Muscle of back (tissue), 13 donors: Measurements from ENCODE around the gene GLRA1. TPM values are rescaled to one million over a fixed set of nuclear protein-coding genes. Genes with fewer than 3 reads are reported as not detected.

Source experiments
- DNase-seq, 3 donors: peaks; one replicate each; pipeline versions ENCODE4 v3.0.0 to v3.0.0-alpha.2; 2013
- long read RNA-seq, 9 donors: transcript quantifications; one replicate each; lab custom pipeline, GENCODE V29; 2026
- polyA plus RNA-seq, 10 donors: library from polyadenylated mRNA; unstranded; fragments of 120-200 nt; gene quantifications; one replicate each; pipeline ENCODE4 v1.2.1, GENCODE V29; 2013; ENCODE audit not compliant: insufficient read length in 10 of 10

GLRA1 gene
- under 1 TPM in 2 of 10 donors, not detected in 8; 0.07 to 0.14 TPM for polyA plus RNA-seq
- long read RNA-seq, donor 1: 0 reads
- long read RNA-seq, donor 2: 0 reads
- long read RNA-seq, donor 3: 0 reads
- long read RNA-seq, donor 4: 0 reads
- long read RNA-seq, donor 5: 0 reads
- long read RNA-seq, donor 6: 0 reads
- long read RNA-seq, donor 7: 0 reads
- long read RNA-seq, donor 8: 0 reads
- long read RNA-seq, donor 9: 0 reads

DNA sequence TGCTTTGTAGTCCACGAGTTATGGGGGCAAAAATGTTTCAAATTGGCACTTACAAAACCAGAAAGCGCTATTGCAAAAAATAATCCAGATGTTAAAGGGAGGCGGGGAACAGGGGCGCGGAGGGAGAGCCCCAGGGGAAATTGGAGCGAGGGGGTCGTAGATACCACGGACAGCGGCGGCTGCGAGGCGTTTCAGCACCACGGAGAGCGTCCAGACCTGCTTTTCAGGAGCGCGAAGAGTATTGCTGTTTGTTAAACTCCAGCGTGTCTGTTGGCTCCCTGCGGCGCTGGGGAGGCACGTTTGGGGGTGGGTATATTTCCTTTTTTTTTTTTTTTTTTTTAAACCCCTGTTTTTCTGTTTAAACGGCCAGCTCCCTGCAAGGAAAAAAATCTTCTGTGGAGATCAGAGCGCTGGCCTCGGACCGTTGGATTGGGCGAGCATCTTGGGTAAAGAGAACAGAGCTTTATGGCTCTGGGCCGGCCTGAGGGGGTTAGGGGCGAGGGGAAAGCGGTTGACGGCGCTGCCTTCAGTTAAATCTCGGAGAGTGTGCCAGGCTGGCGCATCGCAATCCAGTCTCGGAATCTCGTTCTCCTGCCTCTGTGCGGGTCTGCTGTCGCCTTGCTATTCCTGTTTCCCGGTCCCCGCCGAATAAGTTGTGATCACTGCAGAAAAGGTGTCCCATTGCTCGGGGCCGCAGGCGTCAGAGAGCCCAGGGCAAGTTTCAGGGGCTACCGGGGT lies at the start of gene GLRA1:
TSS of gene GLRA1 (minus strand) at position 288 of the 738 bp plus-strand sequence. CDS start 302 bp downstream, outside the sequence.
- DNase-seq: peak; percentile 51 to 76 (median 68)

DNA sequence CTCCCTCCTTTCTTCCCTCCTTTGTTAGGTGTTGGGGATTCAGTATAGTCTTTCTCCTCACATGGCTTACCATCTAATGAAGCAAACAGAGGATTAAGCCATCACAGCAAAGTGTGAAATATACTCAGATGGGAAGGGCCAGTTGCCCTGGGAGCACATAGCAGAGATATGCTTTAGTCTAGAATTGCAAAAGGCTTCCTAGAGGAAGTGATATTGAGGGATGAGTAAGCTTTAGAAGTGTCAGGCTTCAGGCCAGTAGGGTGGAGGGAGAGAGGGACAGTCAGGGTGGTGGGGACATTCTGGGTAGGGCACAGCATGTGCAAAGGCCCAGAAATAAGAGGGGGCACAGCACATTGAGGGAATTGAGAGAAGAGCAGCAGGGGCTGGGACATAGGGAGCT lies 46.2 kb upstream of the GLRA1 start:
- DNase-seq: no peak

DNA sequence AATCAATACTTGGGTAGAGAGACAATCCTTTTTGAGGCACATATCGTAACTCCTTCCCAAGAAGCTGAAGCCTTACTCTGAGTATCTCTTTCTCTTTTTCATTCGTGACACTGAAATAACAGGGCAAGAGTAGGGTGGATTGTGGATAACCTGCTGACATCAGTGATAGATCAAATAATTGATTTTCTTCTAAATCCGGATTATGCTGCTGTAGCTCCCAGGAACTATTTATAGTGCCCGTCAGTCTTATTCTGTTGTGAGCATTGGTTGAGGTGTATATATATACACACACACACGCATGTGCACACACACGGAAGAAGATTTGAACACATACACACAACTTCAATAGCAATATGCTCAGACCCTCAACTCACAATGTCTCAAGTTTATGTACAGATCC lies 43.2 kb upstream of the GLRA1 start:
- DNase-seq: no peak

DNA sequence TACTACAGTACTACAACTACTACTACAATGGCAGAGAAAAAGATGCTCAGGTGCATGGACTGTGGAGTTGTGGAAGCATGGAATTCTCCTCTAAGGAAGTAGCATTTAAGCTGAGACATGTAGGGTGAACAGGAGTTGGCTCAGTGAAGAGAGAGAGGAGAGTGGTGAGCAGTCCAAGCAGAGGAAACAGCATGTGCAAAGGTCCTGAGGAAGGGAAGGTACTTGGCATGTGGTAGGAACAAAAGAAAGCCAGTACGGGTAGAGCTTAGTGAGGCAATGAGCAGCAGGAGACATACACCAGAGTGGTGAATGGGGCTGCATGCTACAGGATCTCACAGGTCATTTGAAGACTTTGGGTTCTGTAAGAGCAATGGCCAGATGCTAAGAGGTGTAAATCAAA lies 41.4 kb upstream of the GLRA1 start:
- DNase-seq: no peak

DNA sequence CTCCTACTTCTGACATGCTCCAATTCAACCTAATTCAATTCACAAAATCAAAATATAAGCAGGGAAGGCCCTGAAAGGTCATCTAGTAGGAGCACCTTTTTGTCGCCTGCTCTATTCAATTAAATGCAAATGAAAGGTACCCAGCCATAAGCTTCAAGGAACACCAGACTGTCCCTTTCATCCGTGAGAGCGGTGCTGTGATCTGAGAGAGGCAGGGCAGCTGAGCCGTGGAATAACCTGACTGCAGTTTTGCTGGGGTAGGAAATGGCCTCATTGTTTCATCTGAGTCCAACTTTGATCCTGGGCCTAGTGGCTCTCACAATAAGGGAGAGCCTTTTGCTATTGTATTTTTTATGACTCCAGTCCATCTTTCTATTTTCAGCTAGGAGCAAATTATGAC lies 39.8 kb upstream of the GLRA1 start:
- DNase-seq: no peak

DNA sequence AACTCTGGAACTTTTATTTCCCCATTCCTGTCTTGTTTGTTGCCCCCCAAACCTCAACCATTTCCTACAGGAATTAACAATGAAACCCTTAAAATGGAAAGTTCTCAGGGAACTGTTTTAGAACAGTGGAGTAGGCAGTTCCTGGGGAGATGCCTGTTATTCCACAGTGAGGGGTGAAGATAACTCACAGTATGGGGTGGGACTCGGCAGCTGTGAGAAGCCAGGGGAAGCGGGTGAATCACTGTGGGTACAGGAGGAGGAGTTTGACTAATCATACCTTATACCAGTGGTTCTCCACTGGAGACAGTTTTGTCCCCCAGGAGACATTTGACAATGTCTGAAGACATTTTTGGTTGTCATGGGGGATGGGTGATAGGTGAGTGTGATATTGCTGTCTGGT lies 36.9 kb upstream of the GLRA1 start:
- DNase-seq: no peak

DNA sequence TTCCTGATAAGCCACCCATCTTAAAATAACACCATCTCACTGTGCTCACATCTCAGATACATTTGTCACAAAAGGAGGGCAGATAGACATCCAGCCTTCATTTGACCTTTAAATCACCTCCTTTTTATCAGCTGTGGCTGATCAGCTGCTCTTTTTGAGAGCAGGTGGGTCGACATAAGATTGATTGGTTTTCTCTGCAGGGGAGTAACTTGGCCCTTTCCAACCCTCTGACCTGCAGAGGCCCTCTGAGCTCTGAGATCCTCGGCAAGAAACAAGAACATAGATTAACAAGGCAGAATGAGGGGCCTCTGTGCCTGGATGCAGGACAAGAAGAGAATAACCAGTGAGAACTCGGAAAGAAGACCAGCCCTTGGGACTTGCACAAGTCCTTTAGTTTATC lies 33.5 kb upstream of the GLRA1 start:
- DNase-seq: peak; percentile 5 to 26 (median 18)

DNA sequence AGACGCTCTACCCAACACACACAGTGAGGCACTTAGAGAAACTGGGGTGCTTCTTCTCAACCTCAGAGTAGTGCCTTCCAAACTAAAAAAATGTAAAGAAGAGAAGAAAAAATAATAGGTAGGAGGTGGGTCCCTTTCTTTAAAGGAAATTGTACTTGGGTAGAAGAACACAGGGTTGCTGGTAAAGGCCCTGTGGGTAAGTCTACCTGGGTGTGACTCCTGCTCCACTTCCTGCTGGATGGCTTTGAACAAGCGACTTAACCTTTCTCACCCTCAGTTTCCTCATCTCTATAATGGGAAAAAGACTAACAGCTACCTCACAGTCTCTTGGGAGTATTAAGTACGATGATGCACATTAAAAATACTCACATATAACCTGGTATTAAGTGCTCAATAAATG lies 32.1 kb upstream of the GLRA1 start:
- DNase-seq: no peak

DNA sequence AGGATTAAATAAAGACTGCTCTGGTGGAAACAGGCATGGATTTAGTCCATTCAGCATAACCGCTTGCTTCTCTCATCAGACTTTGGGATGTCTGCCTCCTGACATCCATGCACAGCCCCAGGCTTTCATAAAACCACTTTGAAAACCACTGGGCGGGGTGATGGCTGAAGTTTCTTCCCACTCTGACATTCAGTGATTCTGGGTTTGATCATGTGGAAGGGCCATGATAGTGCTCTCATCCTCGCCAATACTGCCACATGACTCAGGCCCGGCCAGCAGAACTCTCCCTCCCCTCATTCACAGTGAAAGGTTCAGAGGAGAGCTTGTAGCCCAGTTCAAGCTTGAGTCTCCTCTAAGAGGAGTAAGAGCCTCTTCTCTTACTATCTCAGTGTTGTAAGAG lies 29.6 kb upstream of the GLRA1 start:
- no peak for DNase-seq

DNA sequence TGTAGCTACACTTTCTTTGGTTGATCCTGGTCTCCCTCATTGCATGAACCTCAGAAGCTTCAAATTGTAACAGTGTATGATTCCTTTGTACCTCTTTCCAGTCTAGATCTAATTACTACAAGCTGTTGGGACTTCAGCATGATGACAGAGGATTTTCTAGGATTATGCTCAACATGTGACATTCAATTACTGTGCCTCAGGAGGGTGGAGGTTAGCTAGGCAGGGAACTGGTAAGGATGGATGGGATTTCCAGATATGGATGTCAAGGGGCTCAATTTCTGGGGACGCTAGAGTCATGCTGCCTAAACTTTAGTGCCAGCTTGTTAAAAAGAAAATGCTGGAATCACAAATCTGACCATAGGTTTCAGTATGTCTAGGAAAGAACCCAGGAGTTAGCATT lies 29.2 kb upstream of the GLRA1 start:
- DNase-seq: no peak

DNA sequence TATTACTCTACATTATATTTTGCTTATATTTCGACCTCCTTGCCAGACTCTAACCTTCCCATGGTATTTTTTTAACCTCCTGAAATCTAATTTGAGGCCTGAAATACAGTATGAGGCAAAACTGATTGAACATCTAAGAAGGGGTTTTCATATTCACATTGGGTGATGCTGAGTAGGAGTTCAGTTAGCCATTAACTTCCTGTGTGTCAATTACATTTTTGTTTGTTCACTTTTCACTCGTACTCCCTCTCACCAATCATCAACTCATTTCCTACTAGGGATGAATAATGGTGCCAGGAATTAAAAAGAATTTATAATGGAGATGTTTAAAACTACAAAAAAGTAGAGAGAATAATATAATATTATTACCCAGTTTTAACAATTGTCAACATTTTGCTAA lies 27.6 kb upstream of the GLRA1 start:
- no peak for DNase-seq

DNA sequence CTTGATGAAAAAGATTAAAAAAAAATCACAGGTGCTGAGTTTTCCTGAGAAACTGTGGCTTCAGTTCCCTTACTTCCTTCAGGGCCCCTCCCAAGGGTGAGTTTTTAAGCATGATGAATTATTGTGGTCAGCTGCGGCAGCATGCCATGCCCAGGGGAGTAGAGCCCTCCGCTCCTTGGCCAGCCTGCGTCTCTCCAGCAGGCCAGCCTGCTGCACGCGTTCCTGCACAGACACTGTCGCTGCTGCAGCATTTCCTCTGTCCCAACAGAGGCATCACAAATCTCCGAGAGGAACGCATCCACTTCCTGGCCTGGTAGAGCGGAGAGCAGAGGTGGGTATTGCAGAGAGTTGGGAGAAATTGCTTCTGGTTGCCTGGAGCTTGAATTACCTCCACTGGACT lies 26.1 kb upstream of the GLRA1 start:
- peak in 1 of 3 donors; percentile 11 for DNase-seq

DNA sequence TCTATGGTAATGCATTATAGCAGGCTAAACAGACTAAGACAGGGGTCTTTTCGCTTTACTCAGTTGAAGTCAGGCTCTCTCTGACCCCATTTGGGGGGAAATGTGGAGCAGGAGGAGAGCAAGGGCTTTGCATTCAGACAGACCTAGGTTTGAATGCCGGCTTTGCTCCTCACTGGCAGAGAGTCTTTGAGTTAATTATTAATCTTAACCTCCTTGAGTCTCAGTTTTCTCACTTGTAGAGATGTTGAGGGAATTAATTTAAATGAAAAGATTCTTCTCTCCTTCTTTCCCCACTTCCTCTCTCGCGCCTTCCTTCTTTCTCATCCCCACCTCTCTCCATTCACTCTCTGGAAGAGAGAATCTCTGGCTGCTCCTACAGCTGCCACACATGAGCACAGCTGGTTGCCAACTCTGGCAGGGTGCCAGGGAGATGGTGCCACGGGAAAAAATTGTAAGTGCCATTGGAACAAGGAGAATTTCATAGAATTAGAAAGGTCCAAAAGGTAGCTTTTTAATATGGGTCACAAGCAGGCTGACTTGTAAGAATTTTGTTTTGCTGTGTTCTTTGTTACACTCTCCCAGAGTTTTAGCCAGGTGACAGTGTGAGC lies 25.2 kb upstream of the GLRA1 start:
- peak in 1 of 3 donors; percentile 14 for DNase-seq

DNA sequence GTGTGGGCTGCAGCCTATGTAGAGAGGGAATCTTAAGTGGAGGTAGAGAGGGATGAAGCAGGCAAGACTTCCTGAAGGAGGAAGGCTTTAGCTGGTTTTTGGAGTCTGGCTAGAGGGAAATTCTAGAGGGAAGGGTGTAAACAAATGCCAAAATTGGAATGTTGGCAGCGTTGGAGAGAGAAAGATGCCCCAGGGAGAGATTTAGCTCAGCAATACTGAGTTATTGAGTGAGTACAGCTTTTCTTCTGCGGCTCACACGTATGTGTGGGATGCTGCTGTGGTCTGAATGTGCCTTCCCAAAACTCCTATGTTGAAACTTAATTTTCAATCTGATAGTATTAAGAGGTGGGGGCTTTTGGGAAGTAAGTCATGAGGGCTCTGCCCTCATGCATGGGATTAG lies 24.5 kb upstream of the GLRA1 start:
- DNase-seq: no peak

DNA sequence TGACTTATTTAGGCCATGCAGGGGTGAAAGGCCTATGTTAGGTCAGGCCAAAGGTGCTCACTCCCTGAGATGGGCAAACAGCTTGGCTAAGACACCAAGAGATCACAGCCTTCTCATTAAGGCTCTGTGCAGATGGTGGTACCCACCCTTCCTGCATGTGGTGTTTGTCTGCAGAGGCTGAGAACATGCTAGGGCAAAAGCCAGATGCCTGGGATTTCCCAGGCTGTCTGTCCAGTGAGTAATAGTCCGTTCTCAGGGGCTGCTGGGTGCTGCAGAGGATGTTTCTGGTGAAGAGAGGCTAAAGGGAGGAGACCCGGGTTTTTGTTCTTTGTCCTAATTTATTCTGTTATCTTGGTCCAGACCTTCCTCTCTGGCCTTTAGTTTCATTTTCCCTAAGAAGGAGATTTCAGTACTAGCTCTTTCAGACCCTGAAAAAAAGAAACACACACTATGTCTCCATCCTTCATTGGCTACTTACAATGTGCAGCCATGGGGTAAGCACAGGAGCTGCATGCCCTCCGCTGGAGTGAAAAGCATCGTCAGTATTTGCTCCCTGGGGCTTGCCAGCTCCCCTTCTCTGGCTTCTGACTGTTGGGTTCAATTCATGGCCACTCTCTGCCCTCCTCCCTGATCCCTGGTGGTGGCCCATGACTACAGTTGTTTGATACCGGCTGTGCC lies 23.4 kb upstream of the GLRA1 start:
- no peak for DNase-seq

DNA sequence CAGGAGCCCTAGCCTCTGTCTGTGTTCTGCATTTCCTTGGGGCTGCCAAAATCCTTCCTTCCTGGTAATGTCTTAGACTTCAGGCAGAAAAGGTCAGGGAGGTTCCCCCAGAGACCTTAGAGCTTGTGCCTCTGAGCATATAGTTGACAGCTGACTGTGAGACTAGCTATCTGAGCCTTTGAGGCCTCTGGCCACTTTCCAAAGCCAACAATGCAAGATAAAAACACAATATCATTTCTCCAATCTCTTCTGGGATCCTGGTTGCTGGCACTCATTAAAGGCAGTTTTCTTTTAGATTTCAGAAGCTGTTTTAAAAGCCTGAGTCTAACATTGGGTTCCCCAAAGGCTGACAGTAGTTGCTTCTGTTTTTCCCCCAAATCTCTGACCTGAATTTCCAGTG lies 13.2 kb upstream of the GLRA1 start:
- DNase-seq: no peak

DNA sequence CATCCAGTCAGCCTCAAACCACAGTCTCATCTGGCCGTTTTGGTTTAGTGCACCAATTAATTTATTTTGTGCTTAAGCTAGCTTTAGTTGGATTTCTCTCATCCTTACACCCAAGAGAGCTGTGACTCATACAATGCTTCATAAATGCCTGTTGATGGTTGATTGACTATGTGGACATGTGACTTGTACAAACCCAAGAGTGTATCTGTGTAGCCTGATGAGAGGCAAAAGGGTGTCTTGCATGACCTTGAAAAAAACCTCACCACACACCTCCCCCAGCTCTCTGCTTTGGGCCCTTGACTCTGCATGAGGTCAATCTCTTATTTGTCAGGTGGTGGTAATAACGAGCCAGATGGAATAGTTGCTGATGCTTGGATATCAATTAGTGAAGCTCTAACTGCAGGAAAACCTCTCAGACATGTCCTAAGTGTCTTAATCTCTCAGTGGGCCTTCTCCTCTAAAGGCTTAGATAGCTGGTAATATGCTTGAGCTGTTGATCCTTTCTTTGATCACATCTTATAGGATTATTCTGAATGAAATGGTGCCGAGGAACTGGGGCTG lies 10.6 kb upstream of the GLRA1 start:
- DNase-seq: no peak

DNA sequence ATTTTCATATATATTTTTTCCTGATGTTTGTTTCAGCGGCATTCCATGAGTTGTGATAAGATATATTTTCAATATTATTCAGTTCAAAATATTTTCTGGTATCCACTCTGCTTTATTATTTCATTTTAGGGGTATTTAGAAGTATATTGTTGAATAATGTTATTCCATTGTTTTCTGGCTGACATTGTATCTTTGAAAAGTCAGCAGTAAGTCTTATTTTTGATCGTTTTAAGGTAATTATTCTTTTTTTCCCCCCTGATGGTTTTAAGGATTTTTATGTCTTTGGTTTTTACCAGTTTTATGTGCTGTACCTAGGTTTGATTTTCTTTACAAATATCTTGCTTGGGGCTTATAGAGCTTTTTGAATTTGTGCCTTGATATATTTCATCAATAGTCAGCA lies 6.6 kb upstream of the GLRA1 start:
- no peak for DNase-seq

DNA sequence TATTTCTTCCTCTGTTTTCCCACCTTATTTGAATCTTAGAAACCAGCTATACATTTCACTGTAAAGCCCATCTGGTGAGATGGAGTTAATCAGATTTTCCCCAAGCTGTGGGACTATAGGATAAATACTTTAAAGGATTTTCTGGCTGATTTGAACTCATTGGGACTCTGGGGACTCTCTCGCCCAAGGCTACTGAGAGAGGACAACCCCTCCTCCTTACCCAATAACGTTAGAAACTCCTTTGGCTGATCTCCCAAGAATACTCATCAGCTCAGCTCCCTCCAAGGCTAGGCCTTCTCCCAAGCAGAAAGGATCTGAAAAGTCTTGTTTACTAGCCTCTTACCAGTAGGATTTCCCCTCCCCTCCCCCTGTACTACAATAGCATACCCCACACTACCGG lies 1.5 kb upstream of the GLRA1 start:
- no peak for DNase-seq

DNA sequence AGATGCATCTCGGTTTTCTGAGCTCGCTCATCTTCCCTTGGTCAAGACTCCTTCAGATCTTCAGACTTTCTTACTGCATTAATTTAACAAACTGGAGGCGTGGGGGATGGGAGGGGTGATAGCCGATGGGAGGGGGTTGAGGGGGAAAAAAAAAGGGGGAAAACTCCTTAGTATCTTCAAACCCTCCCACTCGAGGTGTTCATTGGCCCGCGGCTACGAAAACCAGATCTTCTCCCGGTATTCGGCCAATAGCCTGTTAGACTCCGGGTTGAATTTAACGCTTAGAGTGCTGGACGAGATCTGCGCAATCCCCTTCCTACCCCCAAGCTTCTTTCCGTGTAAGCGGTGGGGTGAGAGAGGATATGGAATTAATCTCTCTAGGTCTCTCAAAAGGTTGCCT lies 689 bp upstream of the GLRA1 start:
- no peak for DNase-seq

DNA sequence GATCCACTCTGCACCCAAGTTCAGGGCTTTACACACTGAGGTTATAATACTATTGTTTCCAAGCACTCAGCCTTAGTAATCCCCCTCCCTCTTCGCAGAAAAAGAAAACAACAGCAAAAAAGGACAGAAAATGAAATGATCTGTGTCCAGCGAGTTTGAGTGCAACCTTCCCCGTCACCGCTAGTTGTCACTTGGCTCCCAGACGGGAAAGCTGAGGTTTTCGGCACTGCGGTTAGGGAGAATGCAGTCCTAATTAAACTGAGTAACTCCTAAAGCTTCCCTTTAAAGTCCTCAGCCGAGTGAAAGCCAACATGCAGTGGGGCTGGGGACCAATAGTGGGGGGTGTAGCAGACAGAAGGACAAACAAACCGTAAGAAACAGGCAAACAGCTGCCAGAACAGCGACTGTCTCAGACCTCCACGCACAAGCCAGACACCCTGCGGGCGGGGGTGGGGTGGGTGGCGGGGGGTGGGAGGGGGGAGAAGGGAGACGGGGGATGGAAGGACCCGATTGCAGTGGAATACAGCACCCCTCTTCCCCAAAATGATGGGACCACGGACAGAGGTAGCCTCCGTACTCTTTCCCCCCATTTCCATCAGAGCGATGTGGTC lies 680 bp downstream of the GLRA1 start:
- no peak for DNase-seq

DNA sequence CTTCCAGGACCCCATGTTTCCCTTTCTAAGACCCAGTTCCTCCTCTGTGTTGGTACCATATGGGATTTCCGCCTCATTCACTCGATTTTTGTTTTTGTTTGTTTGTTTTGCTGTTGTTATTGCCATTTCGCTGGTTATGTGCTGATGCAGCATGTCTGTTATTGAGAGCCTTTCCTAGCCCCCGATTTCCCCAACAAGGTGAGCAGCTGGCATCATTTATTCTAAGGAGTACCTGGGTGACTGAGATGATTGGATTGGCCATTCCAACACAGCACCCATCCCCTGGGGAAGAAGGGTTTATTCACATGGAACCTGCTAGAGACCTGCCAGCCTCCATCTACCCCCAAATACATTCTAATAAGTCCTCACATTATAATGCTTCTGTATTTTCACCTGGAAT lies 2.7 kb downstream of the GLRA1 start:
- no peak for DNase-seq
